Activated CD4-positive, alpha-beta T cell treated with anti-CD3 and anti-CD28 coated beads for 36 hours (primary cell): ENCODE data around the gene ANKMY1. TPM values are rescaled to one million over a fixed set of nuclear protein-coding genes. Genes with fewer than 3 reads are reported as not detected.

Experiments
- ATAC-seq: fragments of 200-7000 bp; cut with Tn5 transposase; one replicate; pipeline ENCODE4 v1.10.0; 2021; ENCODE audit warnings: mild to moderate bottlenecking, moderate library complexity
- CTCF ChIA-PET: fragments of 350-600 bp; sonication (Branson Sonifier 250); formaldehyde crosslinking; loops from one replicate; lab custom pipeline; 2021; ENCODE audit warnings: antibody characterized with exemption; lab: Charles Lee
- POLR2A ChIA-PET: fragments of 350-600 bp; sonication (Branson Sonifier 250); formaldehyde crosslinking; loops from one replicate; lab custom pipeline; 2021; ENCODE audit warnings: antibody characterized with exemption, inconsistent platforms; lab: Charles Lee
- DNase-seq: peaks from one replicate; pipeline ENCODE4 v3.0.0-alpha.2; 2020
- H3K27ac Mint-ChIP-seq: one replicate; pipeline ENCODE4 v1.8.0; 2021; ENCODE audit warnings: mixed read lengths
- H3K27me3 Mint-ChIP-seq: one replicate; pipeline ENCODE4 v1.8.0; 2021; ENCODE audit warnings: mixed read lengths
- H3K36me3 Mint-ChIP-seq: one replicate; pipeline ENCODE4 v1.8.0; 2021; ENCODE audit warnings: low read depth, mixed read lengths
- H3K4me1 Mint-ChIP-seq: one replicate; pipeline ENCODE4 v1.8.0; 2021; ENCODE audit warnings: mixed read lengths
- H3K4me3 Mint-ChIP-seq: one replicate; pipeline ENCODE4 v1.8.0; 2021; ENCODE audit warnings: mild to moderate bottlenecking, moderate library complexity, mixed read lengths
- H3K9me3 Mint-ChIP-seq: one replicate; pipeline ENCODE4 v1.8.0; 2021; ENCODE audit warnings: low read depth, mixed read lengths
- intact Hi-C, 2 experiments: fragments of 100-400 bp; cut with DNase I in 1 of 2; cut with micrococcal nuclease in 1 of 2; formaldehyde crosslinking; loops; one replicate each; pipeline versions ENCODE4 v1.14.2 to v1.15.1; 2022 to 2024; cut with DNase I, micrococcal nuclease
- total RNA-seq, 2 experiments: library from RNA; stranded (reverse); gene quantifications; one replicate each; pipeline ENCODE4 v1.2.3, GENCODE V29; 2021

The ANKMY1 gene
- total RNA-seq, 2 experiments from 2014 or later = 20.7 to 24.0 TPM

DNA sequence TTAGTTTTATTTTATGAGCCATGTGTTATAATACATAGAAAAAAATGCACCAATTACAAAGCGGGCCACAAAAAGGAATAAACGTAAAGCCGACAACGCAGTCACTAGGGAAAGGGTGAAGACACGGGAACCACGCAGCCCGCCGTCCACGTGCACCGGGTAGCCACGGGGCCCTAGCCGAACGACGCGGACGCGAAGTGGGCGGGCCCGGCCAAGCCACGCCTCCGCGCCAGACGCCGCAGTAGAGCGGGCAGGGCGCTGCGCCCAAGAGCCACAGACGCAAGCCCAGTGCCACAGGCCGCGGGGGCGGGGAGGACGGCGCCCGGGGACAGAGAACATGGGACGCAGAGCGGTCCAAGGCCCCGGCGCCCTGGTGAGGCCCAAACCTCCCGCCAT, 2.3 kb upstream of the ANKMY1 start, which contains the start of gene DUSP28:
TSS of gene DUSP28 (plus strand) at position 274 of the 396 bp plus-strand sequence. CDS start 328 bp downstream, outside the sequence.
- POLR2A ChIA-PET = interaction anchor here (1.6 kb wide), 1 partner anchor 26 kb away, joined by 13 read pairs; the partner anchor contains the start of gene CAPN10
- Mint-ChIP-seq H3K4me3 (peak within 1 kb of the TSS; percentile 82), H3K4me1 (peaks cover 72% of the 10 kb centered on the region), H3K36me3 (peaks cover 50% of the 10 kb centered on the region), H3K9me3 (no peaks in the 10 kb centered on the region), H3K27me3 (no peaks in the 10 kb centered on the region), H3K27ac (peak within 1 kb of the TSS; percentile 89)
- CTCF ChIA-PET = interaction anchor here (0.6 to 1.4 kb wide), 3 partner anchors 26 to 46 kb away, joined by 3 to 8 read pairs (median 6); partner anchors contain the start of gene CAPN10
- DNase-seq (peak; percentile 94), ATAC-seq (peak; percentile 62)
- intact Hi-C loops = loop anchor here (1.0 to 10.0 kb wide), 18 partner anchors 8 to 1325 kb away; partner anchors contain the start of genes HDLBP (in 2 of the 2), SEPTIN2 (in 2 of the 2), ATG4B (in 1 of the 2) and CAPN10 (in 1 of the 2)

DNA sequence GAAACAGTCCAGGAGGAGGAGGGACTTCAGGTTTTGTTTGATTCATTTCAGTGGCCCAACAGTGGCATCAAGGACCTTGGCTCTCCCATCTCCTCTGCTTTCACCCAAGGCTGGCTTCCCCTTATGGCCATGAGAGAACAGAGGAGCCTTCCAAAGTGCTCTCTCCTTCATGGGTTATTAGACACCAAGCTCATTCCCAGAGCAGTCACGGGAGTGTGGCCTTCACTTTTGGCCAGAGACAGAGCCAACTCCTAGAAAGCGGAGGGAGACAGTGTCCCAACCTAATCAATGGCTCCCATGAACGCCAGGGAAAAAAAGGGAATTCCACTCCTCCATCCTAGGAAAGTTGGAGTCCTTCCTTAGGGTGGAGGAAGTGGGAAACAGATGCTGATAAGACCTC, 1.5 kb upstream of the ANKMY1 start:
- CTCF ChIA-PET = interaction anchor here (0.6 to 1.4 kb wide), 3 partner anchors 23 to 31 kb away, joined by 3 read pairs; no protein-coding TSS in a partner anchor
- no peaks in the 10 kb centered on the region for H3K9me3 Mint-ChIP-seq
- intact Hi-C loops = no loop called here
- ATAC-seq (no peak), DNase-seq (no peak)
- peaks cover 64% of the 10 kb centered on the region for H3K4me1 Mint-ChIP-seq
- peak overlapping the region; percentile 88 for H3K27ac Mint-ChIP-seq
- H3K27me3 Mint-ChIP-seq = no peaks in the 10 kb centered on the region
- POLR2A ChIA-PET = interaction anchor here (0.7 kb wide), 1 partner anchor 1240 kb away, joined by 3 read pairs; no protein-coding TSS in a partner anchor
- H3K4me3 Mint-ChIP-seq = peak overlapping the region; percentile 82
- H3K36me3 Mint-ChIP-seq = peaks cover 44% of the 10 kb centered on the region

DNA sequence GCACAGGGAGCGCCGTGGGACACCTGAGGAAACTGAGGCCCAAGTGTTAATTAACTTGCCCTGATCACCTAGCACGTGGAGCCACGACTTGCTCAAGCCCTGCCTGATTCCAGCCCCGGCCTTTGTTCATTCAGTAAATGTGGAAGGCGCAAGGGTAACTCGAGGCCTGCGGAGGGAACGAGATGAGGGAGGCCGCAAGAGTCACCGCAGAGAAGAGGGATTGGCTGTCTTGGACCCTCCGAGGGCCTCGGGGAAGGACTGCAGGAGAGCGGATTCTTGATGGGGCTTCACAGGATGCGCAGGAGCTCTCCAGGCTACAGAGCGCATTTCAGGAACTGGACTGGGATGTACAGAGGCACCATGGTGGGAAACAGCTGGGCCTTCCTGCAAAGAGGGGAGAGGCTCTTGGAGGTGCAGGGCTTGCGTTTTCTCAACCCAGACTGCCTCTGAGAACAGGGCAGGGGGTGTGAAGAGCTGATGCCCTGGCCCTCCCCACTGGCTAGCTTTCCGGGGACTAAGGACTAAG, 511 bp upstream of the ANKMY1 start:
- intact Hi-C loops = no loop called here
- peaks cover 36% of the 10 kb centered on the region for H3K36me3 Mint-ChIP-seq
- DNase-seq = no peak
- peaks cover 54% of the 10 kb centered on the region for H3K4me1 Mint-ChIP-seq
- H3K9me3 Mint-ChIP-seq = no peaks in the 10 kb centered on the region
- peak overlapping the region; percentile 82 for H3K4me3 Mint-ChIP-seq
- ChIA-PET POLR2A (no interaction called here), CTCF (interaction anchor here (1.4 kb wide), 1 partner anchor 32 kb away, joined by 3 read pairs; no protein-coding TSS in a partner anchor)
- no peaks in the 10 kb centered on the region for H3K27me3 Mint-ChIP-seq
- H3K27ac Mint-ChIP-seq = peak overlapping the region; percentile 88
- no peak for ATAC-seq

DNA sequence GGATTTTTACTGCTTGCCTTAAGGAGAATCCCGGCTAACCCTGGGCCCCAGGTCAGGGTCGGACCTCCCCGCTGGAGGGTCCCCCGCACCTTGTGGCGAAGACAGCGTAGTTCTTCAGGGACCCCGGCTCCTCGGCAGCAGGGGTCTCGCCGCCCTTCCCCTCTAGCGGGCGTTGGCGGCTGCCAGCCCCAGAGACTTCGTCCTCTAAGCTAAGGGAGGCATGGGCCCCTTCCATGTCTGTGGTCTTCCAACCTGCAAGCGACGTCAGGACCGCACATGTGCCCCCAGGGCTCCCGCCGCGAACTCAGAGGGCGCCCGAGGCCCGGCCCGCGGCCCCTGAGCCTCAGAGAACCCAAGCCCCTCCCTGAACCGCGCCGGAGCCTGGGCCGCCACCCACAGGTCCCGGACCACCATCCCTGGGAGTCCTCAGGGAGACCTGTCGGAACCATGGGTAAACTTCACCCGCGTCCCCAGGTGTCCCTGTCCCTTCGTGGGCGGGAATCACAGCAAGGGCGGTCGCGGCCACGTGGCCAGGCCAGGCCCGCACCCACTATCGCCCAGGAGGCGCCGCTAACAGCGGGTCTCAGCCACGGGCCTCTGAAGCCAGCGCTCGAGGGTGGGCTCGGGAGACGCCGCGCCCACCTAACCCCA, 562 bp downstream of the ANKMY1 start:
- intact Hi-C loops = no loop called here
- DNase-seq = no peak
- Mint-ChIP-seq H3K36me3 (peaks cover 31% of the 10 kb centered on the region), H3K27me3 (no peaks in the 10 kb centered on the region), H3K27ac (no peak overlapping the region), H3K4me1 (peaks cover 44% of the 10 kb centered on the region), H3K9me3 (no peaks in the 10 kb centered on the region), H3K4me3 (peak overlapping the region; percentile 33)
- ATAC-seq = no peak
- ChIA-PET CTCF (interaction anchor here (2.0 kb wide), 1 partner anchor 8 kb away, joined by 5 read pairs; no protein-coding TSS in a partner anchor), POLR2A (no interaction called here)

DNA sequence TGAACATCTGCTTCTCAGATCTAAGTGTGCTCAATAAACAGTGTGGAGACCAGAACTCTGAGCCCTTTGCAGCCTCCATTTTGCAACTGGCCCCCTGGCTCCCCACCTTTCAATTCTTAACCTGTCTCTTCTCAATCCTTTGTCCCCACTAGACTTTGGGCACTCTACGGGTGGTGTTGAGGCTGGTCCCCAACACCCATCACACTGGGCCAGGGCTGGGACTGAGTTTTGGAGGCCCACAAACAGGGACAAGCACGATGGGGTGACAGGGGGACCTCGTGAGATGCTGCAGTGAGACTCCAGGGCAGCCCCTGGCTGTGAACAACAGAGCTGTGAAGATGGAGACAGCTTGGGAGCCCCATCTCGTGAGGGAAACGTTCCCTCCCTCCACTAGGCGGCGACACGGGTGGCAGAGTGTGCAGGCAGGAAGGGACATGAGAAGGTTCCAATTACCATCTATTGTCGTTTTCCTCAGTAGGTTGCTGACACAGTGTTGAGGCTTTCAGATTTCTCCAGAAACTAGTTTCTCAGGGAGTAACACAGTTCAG, 1.2 kb downstream of the ANKMY1 start:
- Mint-ChIP-seq H3K4me1 (peaks cover 38% of the 10 kb centered on the region), H3K27me3 (no peaks in the 10 kb centered on the region), H3K4me3 (peak overlapping the region; percentile 33), H3K27ac (no peak overlapping the region), H3K9me3 (no peaks in the 10 kb centered on the region), H3K36me3 (peaks cover 35% of the 10 kb centered on the region)
- POLR2A ChIA-PET = no interaction called here
- DNase-seq (peak; percentile 83), ATAC-seq (no peak)
- CTCF ChIA-PET = interaction anchor here (2.0 kb wide), 1 partner anchor 9 kb away, joined by 5 read pairs; no protein-coding TSS in a partner anchor
- intact Hi-C loops = no loop called here

DNA sequence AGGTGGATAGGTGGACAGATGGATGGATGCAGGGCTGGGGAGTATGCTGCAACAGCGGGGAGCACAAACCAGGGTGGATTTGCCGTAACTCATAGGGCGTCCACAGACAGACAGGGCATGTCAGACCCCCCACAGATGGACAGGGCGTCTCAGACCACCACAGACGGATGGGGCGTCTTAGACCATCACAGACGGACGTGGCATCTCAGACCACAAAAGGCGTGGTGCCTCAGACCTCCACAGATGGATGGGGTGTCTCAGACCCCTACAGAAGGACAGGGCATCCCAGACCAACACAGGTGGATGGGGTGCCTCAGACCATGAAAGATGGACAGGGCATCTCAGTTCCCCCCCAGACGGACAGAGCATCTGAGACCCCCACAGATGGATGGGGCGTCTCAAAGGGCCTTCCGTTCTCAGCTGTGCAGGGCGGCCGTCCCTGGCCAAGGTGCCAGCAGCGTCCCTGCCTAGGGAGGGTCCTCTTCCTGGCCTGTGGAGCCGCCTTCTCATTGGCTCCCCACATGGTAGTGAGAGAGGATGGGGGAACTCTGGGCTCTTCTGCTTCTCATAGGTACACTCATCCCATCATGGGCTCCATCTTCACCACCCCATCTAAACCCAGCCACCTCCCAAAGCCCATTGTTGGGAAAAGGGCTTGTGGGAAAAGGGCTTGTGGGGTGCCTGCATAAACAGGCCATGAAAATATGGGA, 2.1 kb downstream of the ANKMY1 start:
- DNase-seq = no peak
- ATAC-seq = no peak
- intact Hi-C loops = no loop called here
- Mint-ChIP-seq H3K27me3 (no peaks in the 10 kb centered on the region), H3K9me3 (peaks cover 4% of the 10 kb centered on the region), H3K27ac (no peak overlapping the region), H3K4me3 (no peak overlapping the region), H3K36me3 (peaks cover 41% of the 10 kb centered on the region), H3K4me1 (peaks cover 33% of the 10 kb centered on the region)
- ChIA-PET CTCF (interaction anchor here (2.0 kb wide), 1 partner anchor 10 kb away, joined by 5 read pairs; no protein-coding TSS in a partner anchor), POLR2A (no interaction called here)

DNA sequence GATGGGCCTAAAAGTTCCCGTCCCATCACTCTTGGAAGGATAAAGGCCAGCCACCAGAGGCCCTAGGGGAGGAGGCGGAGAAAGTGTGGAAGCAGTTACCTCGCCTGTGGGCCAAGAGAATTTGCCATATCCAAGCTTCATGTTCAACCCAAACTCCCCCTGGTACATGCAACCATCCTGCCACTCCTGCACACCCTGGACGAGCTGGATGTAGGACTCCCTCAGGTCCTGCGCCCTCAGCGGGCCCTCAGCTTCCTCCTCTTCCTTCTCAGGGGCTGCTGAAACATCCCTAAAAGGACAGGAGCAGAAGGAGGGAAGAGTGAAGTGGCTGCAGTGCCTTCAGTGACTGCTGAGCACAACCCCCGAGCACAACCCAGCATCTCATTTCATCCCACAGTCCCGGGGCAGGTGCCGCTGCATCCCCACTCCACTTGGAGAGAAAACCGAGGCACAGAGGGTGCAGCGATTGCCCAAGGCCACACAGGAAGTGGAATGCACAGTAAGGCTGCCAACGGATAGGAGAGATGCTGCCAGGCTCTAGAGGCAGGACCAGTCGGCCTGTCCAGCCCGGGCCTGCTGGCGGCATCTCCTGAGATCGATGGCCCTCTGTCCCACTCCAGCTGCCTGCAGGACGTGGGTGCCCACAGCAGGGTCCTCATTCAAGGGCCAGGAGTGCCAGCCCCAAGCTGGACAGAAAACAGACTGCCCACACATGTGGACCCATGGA, 2.9 kb downstream of the ANKMY1 start:
- CTCF ChIA-PET = interaction anchor here (0.5 to 0.6 kb wide), 2 partner anchors 35 to 190 kb away, joined by 3 to 4 read pairs; no protein-coding TSS in a partner anchor
- Mint-ChIP-seq H3K27me3 (no peaks in the 10 kb centered on the region), H3K9me3 (peaks cover 4% of the 10 kb centered on the region), H3K4me3 (no peak overlapping the region), H3K27ac (no peak overlapping the region), H3K4me1 (peaks cover 32% of the 10 kb centered on the region), H3K36me3 (peaks cover 44% of the 10 kb centered on the region)
- POLR2A ChIA-PET = no interaction called here
- ATAC-seq (no peak), DNase-seq (no peak)
- intact Hi-C loops = no loop called here

GRCh38 chr2:240553956-240554480, 3.8 kb downstream of the ANKMY1 start:
- peaks cover 36% of the 10 kb centered on the region for H3K36me3 Mint-ChIP-seq
- H3K4me1 Mint-ChIP-seq = peaks cover 23% of the 10 kb centered on the region
- H3K4me3 Mint-ChIP-seq = no peak overlapping the region
- H3K27me3 Mint-ChIP-seq = no peaks in the 10 kb centered on the region
- no peak overlapping the region for H3K27ac Mint-ChIP-seq
- intact Hi-C loops = no loop called here
- H3K9me3 Mint-ChIP-seq = peaks cover 4% of the 10 kb centered on the region
- ChIA-PET POLR2A (interaction anchor here (1.2 kb wide), 1 partner anchor 12 kb away, joined by 3 read pairs; no protein-coding TSS in a partner anchor), CTCF (no interaction called here)
- ATAC-seq (no peak), DNase-seq (no peak)

- H3K4me3 Mint-ChIP-seq = no peak overlapping the region
- H3K36me3 Mint-ChIP-seq = peaks cover 34% of the 10 kb centered on the region
- CTCF ChIA-PET = interaction anchor here (0.7 to 2.3 kb wide), 3 partner anchors 14 to 38 kb away, joined by 4 to 7 read pairs (median 5); no protein-coding TSS in a partner anchor
- no peaks in the 10 kb centered on the region for H3K27me3 Mint-ChIP-seq
- H3K9me3 Mint-ChIP-seq = peaks cover 4% of the 10 kb centered on the region
- peak overlapping the region; percentile 42 for H3K27ac Mint-ChIP-seq
- DNase-seq (no peak), ATAC-seq (no peak)
- POLR2A ChIA-PET = no interaction called here
- peaks cover 8% of the 10 kb centered on the region for H3K4me1 Mint-ChIP-seq
- intact Hi-C loops = no loop called here
These were observed 6.0 kb downstream of the ANKMY1 start for GRCh38 chr2:240551811-240552210.

DNA sequence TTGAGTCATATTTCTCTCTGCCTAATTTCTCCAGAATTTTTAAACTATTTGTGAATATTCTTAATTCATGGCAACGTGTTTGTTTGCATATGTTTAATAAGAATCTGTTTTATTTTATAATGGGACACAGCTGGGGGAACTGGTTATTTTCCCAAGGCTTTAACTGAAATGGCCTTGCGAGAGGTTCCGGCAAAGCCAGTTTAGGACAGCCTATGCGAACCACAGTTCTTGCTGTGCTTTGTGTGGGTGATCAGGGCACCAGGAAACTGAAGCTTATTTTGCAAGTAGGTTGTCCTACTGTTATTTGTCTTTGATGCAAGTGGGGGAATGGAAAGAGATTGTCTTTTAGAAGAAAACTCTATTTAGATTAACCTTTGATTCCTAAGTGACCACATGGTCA, 6.5 kb downstream of the ANKMY1 start:
- no peak for DNase-seq
- intact Hi-C loops = no loop called here
- Mint-ChIP-seq H3K27ac (no peak overlapping the region), H3K36me3 (peaks cover 32% of the 10 kb centered on the region), H3K4me1 (peaks cover 3% of the 10 kb centered on the region), H3K4me3 (no peak overlapping the region), H3K27me3 (no peaks in the 10 kb centered on the region), H3K9me3 (peaks cover 4% of the 10 kb centered on the region)
- ChIA-PET POLR2A (no interaction called here), CTCF (interaction anchor here (0.7 to 2.3 kb wide), 3 partner anchors 14 to 37 kb away, joined by 4 to 7 read pairs (median 5); no protein-coding TSS in a partner anchor)
- no peak for ATAC-seq
